Fibroblast of skin of abdomen (primary cell): ENCODE data around the gene ORC4.
"Not testable (repeated sequence)": the region's sequence is repeated elsewhere in the genome, so short reads cannot be mapped to it uniquely, and the experiment has no call there.

Source experiments
- DNase-seq: peaks from one replicate; pipeline ENCODE4 v3.0.0-alpha.2; 2013

ORC4 gene

DNA sequence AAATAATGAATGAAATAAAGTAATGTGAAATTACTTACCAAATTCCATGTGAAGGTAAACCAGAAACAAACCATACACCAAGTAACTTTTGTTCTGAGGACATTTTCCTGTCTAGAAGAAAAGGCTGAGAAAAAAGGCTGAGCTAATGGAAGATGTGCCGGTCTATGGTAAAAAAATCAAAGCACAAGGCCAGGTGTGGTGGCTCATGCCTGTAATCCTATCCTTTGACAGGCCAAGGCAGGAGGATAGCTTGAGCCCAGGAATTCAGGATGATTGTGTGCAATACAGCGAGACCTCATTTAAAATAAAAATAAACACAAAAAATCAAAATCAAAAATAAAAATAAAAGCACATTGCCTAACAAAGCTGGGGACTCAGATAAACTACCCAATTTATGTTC, 6.7 kb downstream of the ORC4 start:
- no peak for DNase-seq

DNA sequence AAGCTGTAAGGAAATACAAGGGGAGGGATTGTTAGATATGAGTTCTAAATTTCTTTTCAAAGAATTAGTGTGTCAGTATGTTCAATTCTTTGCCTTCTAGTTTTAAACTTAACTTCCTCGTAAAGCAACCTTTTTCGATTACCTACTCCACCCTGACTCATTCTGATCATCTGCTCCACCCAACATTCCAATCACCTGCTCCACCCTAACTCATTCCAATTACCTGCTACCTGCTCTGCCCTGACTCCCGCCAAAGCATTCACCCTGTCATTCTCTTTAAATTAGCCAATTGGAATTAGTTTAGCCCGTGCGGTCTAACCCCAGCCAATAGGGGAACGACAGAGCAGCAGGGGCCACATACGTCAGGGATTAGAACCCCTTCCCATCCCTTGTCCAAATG, 12.1 kb downstream of the ORC4 start:
- DNase-seq: not testable (repeated sequence)

DNA sequence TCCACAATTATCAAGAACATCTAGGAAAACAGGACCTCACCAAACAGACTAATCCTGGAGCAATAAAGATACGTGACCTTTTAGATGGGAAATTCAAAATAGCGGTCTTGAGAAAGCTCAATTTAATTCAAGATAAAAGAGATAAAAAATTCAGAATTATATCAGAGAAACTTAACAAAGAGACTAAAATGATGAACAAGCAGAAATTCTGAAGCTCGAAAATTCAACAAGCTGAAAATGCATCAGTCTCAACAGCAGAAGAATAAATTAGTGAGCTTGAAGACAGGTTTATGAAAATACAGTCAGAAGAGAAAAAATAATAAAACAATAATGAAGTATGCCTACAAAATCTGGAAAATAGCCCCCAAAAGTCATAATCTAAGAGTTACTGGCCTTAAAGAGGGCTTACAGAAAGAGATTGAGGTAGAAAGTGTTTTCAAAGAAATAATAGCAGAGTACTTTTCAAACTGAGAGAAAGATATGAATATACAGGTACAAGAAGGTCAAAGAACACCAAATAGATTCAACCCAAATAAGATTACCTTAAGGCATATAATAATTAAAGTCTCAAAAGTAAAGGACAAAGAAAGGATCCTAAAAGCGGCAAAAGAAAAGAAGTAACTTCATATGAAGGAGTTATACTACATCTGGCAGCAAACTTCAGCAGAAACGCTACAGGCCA, 13.2 kb downstream of the ORC4 start:
- no peak for DNase-seq

- no peak for DNase-seq
These were observed 14.1 kb downstream of the ORC4 start for GRCh38 chr2:148006249-148007007.

DNA sequence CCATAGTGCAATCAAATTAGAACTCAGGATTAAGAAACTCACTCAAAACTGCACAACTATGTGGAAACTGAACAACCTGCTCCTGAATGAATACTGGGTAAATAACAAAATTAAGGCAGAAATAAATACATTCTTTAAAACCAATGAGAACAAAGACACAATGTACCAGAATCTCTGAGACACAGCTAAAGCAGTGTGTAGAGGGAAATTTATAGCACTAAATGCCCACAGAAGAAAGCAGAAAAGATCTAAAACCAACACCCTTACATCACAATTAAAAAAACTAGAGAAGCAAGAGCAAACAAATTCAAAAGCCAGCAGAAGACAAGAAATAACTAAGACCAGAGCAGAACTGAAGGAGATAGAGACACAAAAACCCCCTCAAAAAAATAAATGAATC, 18.1 kb downstream of the ORC4 start:
- not testable (repeated sequence) for DNase-seq

GRCh38 chr2:148000095-148000494, 20.4 kb downstream of the ORC4 start:
- no peak for DNase-seq

DNA sequence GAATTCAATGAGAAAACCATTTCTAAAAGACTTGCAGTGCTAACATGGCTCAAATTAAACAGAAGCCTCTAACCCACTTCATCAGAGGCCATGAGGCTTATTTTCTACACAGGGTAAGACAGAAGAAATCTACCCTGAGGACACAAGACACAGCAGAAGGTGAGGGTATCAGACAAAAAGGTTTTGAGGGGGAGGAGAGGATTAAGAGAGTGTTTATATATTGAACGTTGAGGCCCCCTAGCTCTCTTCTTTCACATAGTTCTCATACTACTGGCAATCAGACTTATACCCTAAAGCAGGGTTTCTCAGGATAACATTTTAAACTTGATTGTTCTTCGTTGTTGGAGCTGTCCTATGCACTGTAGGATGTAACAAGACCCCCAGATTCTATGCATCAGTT, 21.4 kb downstream of the ORC4 start:
- DNase-seq: no peak

DNA sequence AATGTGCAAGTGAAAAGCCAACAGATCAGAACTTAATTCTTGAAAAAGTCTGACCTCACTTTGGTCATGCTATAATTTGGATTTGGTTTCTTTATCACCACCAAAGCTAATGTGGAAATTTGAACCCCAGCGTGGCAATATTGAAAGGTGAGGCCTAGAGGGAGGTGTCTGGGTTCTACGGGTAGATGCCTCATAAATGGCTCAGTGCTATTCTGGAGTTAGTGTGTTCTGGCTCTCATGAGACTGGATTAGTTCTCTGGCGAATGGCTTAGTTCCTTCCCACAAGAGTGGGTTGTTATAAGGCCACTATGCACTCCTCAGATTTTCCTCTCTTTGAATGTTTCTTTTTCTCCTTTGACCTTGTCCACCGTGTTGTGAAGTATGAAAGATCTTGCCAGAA, 22.3 kb downstream of the ORC4 start:
- DNase-seq: no peak

GRCh38 chr2:147996828-147997227, 23.7 kb downstream of the ORC4 start:
- DNase-seq: no peak

DNA sequence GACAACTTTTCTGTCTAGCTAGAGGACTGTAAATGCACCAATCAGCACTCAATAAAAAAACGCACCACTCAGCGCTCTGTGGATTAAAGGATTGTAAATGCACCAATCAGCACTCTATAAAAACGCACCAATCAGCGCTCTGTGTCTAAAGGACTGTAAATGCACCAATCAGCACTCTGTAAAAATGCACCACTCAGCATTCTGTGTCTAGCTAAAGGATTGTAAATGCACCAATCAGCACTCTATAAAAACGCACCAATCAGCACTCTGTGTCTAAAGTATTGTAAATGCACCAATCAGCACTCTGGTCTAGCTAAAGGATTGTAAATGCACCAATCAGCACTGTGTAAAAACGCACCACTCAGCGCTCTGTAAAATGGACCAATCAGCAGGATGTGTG, 25.6 kb downstream of the ORC4 start:
- not testable (repeated sequence) for DNase-seq

GRCh38 chr2:147989809-147990403, 30.6 kb downstream of the ORC4 start:
- DNase-seq: peak; percentile 56

- DNase-seq: no peak
These were observed 31.4 kb downstream of the ORC4 start for GRCh38 chr2:147989102-147989501.

GRCh38 chr2:147980940-147981528, 39.5 kb downstream of the ORC4 start:
- DNase-seq: no peak

GRCh38 chr2:147977679-147978078, 42.9 kb downstream of the ORC4 start:
- DNase-seq: no peak

DNA sequence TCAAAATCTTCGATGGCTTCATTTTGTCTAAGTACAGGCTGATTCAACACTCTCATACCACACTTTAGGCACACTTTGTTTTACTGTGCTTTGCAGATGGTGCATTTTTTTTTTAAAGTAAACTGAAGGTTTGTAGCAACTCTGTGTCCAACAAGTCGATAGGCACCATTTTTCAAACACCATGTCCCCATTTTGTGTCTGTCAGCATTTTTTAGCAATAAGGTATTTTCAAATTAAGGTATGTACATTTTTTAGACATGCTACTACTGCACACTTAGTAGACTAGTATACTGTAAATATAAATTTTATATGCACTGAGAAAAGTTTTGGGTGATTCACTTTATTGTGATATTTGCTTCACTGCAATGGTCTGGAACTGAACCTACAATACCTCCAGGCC, 44.4 kb downstream of the ORC4 start:
- DNase-seq: no peak

DNA sequence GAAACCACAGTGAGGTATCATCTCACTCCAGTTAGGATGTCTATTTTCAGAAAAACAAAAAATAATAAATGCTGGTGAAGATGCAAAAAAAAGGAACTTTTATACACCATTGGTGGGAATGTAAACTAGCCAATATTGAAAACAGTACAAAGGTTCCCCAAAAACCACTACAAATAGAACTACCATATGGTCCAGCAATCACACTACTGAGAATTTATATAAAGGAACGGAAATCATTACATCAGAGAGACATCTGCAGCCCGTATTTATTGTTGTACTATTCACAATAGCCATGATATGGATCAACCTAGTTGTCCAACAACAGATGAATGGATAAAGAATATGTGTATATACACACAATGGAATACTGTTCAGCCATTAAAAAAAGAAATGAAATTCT, 52.0 kb downstream of the ORC4 start:
- DNase-seq: no peak

- no peak for DNase-seq
These were observed 68.4 kb downstream of the ORC4 start for GRCh38 chr2:147952118-147952517.

DNA sequence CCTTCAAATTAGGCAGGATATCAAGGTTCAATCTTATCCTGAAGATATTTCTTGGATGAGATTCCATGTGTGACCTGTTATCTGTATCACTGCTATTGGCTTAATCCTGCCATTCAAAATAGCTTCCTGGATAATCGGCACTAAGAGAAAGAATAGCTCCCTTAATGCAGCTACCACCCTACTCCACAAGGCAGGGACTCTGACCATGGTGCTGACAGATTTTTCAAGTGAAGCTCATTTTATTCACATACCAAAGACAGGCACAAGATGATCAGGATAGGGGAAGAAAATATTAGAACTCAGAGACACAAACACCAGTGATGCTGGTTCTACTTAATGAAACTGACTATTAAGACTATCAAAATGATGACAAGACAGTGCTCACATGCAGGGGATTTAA, 74.9 kb downstream of the ORC4 start:
- peak; percentile 13 for DNase-seq

DNA sequence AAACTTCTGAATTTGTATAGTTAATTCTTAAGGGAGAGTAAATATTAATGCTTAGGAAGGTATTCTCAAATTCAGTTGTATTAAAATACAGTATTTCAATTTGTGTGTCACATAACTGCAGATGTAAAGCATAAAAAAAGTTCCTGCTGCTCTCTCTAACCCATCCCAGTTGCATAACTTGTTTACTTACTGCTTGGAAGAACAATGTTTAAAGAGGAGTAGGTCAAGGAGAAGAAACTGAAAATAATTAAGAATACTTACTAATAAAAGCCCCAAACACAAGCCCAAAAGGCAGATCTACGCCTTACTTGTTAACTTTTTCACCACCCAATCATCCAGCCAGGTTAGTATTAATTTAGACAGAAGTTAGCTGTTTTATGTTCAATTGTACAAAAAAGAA, 81.2 kb downstream of the ORC4 start:
- DNase-seq: no peak

DNA sequence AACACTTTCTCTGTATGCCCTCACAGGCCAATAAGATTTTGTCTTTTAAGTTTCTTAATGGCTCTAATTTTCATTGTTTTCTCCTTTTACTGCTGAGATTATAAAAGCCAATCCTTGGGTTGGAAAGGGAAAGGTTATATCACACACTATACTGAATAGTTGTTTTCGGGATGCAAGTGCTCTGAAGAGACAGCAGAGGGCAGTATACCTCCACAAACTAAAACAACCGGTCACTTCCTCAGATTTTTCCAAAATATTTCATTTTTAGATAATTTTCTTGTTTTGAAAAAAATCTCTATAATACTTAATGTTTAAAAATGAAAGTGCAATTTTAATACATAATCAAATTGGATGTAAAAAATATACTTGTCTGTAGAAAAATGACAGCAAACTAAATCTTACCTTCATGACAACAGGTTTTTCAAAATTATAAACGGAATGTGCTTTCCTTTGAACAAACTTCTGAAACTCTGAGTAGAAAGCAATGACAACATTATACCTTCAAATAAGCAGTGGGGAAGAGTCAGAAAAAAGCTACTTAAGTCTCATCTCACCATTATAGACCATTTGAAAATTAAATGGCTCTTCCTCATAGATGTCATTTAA, 82.7 kb downstream of the ORC4 start:
- DNase-seq: peak; percentile 20

- no peak for DNase-seq
These were observed 85.5 kb downstream of the ORC4 start for GRCh38 chr2:147934881-147935620.

DNA sequence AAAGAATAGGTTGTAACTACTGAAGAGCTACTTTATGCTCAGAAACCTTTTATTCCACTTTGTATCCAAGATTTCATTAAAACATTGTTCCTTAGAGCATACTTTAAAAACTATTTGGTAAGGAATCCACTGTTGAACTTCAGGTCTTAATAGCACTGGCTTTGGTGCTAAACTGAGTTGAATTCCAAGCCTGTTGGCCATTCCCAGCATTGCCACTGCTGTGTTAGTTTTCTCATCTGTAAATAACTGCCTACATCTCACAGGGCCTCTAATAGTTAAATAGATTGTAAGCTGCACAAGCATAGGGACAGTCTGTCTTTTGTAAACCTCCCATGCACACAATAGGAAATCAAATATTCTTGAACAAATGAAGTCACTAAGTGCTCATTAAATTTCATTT, 86.6 kb downstream of the ORC4 start:
- no peak for DNase-seq
